NT2/D1 (cell line): Measurements from ENCODE around the gene RARG.

Experiments
- SUZ12 ChIP-seq: IDR thresholded peaks from 2 replicates; pipeline ENCODE4 v1.6.1; 2011; ENCODE audit not compliant: insufficient read length, insufficient read depth; ENCODE audit errors: extremely low read depth
- YY1 ChIP-seq: IDR thresholded peaks from 2 replicates; pipeline ENCODE4 v1.6.1; 2011; ENCODE audit not compliant: insufficient read length, insufficient read depth
- ZNF274 ChIP-seq: IDR thresholded peaks from 2 replicates; pipeline ENCODE4 v1.6.1; 2011; ENCODE audit warnings: mild to moderate bottlenecking, low read depth, low read length

GRCh38 chr12:53227341-53227740 is 4.7 kb downstream of the RARG start:
- no peak for TF ChIP-seq ZNF274
- TF ChIP-seq YY1 = no peak
- no peak for TF ChIP-seq SUZ12
